Astrocyte (in vitro differentiated cells and primary cell): Measurements from ENCODE around the gene SUPT4H1. TPM values are rescaled to one million over a fixed set of nuclear protein-coding genes. Genes with fewer than 3 reads are reported as not detected.
A peak's percentile ranks its signal among the peaks of the same experiment; 100 is the strongest.

Experiments used
- DNase-seq: peaks from one replicate; pipeline ENCODE4 v3.0.0-alpha.2; 2010; ENCODE audit warnings: low read depth
- FAIRE-seq: peaks from 2 replicates; lab custom pipeline; 2011; peaks lifted over from hg19 to GRCh38; lab: Jason Lieb, UNC
- H2AFZ ChIP-seq: 2 replicates; pipeline ENCODE4 v1.6.0; 2012; ENCODE audit warnings: low read depth, low read length, inconsistent platforms
- H3K27ac ChIP-seq: 2 replicates; pipeline ENCODE4 v1.5.1; 2011; ENCODE audit warnings: low read depth, low read length, inconsistent platforms
- H3K27me3 ChIP-seq: 2 replicates; pipeline ENCODE4 v1.6.0; 2011; ENCODE audit warnings: low read length, inconsistent platforms; ENCODE audit not compliant: insufficient read depth
- H3K36me3 ChIP-seq: 2 replicates; pipeline ENCODE4 v1.5.1; 2011; ENCODE audit warnings: low read length, inconsistent platforms; ENCODE audit not compliant: insufficient read depth
- H3K4me1 ChIP-seq: 2 replicates; pipeline ENCODE4 v1.5.1; 2011; ENCODE audit warnings: low read length, inconsistent platforms; ENCODE audit not compliant: insufficient read depth
- H3K4me2 ChIP-seq: 2 replicates; pipeline ENCODE4 v1.6.0; 2012; ENCODE audit warnings: low read length, inconsistent platforms
- H3K4me3 ChIP-seq: 2 replicates; pipeline ENCODE4 v1.5.1; 2011; ENCODE audit warnings: low read depth, mild to moderate bottlenecking, low read length, inconsistent platforms; ENCODE audit not compliant: insufficient read depth
- H3K79me2 ChIP-seq: 2 replicates; pipeline ENCODE4 v1.6.0; 2012; ENCODE audit warnings: mild to moderate bottlenecking, low read length, inconsistent platforms; ENCODE audit not compliant: insufficient read depth
- H3K9ac ChIP-seq: 2 replicates; pipeline ENCODE4 v1.6.0; 2012; ENCODE audit warnings: mild to moderate bottlenecking, low read length, inconsistent platforms
- H3K9me3 ChIP-seq: 2 replicates; pipeline ENCODE4 v1.5.1; 2012; ENCODE audit warnings: low read depth, mild to moderate bottlenecking, low read length, inconsistent platforms; ENCODE audit not compliant: insufficient read depth
- H4K20me1 ChIP-seq: 2 replicates; pipeline ENCODE4 v1.6.0; 2012; ENCODE audit warnings: low read length, inconsistent platforms; ENCODE audit not compliant: insufficient read depth
- H3K27ac Mint-ChIP-seq: one replicate; pipeline ENCODE4 v1.8.0; 2021; ENCODE audit warnings: mild to moderate bottlenecking, mixed read lengths; ENCODE audit not compliant: unreplicated experiment
- H3K27me3 Mint-ChIP-seq: one replicate; pipeline ENCODE4 v1.8.0; 2021; ENCODE audit warnings: low read depth, mixed read lengths; ENCODE audit not compliant: unreplicated experiment
- H3K36me3 Mint-ChIP-seq: one replicate; pipeline ENCODE4 v1.8.0; 2021; ENCODE audit warnings: low read depth, mixed read lengths; ENCODE audit not compliant: unreplicated experiment
- H3K4me1 Mint-ChIP-seq: one replicate; pipeline ENCODE4 v1.8.0; 2021; ENCODE audit warnings: low read depth, mixed read lengths; ENCODE audit not compliant: unreplicated experiment
- H3K4me3 Mint-ChIP-seq: one replicate; pipeline ENCODE4 v1.8.0; 2021; ENCODE audit warnings: mild to moderate bottlenecking, moderate library complexity, mixed read lengths; ENCODE audit not compliant: unreplicated experiment
- H3K9me3 Mint-ChIP-seq: one replicate; pipeline ENCODE4 v1.8.0; 2021; ENCODE audit warnings: mild to moderate bottlenecking, mixed read lengths; ENCODE audit not compliant: unreplicated experiment
- CTCF ChIP-seq: IDR thresholded peaks from 2 replicates; pipeline ENCODE4 v1.5.1; 2011; ENCODE audit warnings: low read depth, mild to moderate bottlenecking, inconsistent platforms, low read length, moderate library complexity; ENCODE audit not compliant: insufficient read depth
- EZH2 ChIP-seq: IDR thresholded peaks from 2 replicates; pipeline ENCODE4 v1.6.1; 2012; ENCODE audit warnings: mild to moderate bottlenecking, low read length, inconsistent platforms; ENCODE audit not compliant: insufficient read depth
- total RNA-seq: library from RNA; stranded (reverse); gene quantifications from 2 replicates; pipeline ENCODE4 v1.2.1, GENCODE V29; 2021

Gene SUPT4H1
- total RNA-seq, 1 donor from 2014 or later: 108 TPM

- H3K4me2 ChIP-seq: no peak overlapping the region
- Mint-ChIP-seq H3K9me3 (no peaks in the 10 kb centered on the region), H3K36me3 (peaks cover 3% of the 10 kb centered on the region), H3K4me3 (peak overlapping the region; percentile 60), H3K4me1 (peaks cover 3% of the 10 kb centered on the region), H3K27ac (no peak overlapping the region), H3K27me3 (peaks cover 46% of the 10 kb centered on the region)
- TF ChIP-seq CTCF: no peak
- TF ChIP-seq EZH2: no peak
- H2AFZ ChIP-seq: no peak overlapping the region
- FAIRE-seq (no peak), DNase-seq (no peak)
- no peak overlapping the region for H3K27ac ChIP-seq
- H3K79me2 ChIP-seq: no peaks in the 10 kb centered on the region
- no peaks in the 10 kb centered on the region for H4K20me1 ChIP-seq
- peaks cover 18% of the 10 kb centered on the region for H3K27me3 ChIP-seq
- H3K4me3 ChIP-seq: no peak overlapping the region
- no peaks in the 10 kb centered on the region for H3K36me3 ChIP-seq
- no peak overlapping the region for H3K9ac ChIP-seq
- peaks cover 18% of the 10 kb centered on the region for H3K4me1 ChIP-seq
- no peaks in the 10 kb centered on the region for H3K9me3 ChIP-seq
These were observed 26.0 kb downstream of the SUPT4H1 start for GRCh38 chr17:58325976-58326468.

DNA sequence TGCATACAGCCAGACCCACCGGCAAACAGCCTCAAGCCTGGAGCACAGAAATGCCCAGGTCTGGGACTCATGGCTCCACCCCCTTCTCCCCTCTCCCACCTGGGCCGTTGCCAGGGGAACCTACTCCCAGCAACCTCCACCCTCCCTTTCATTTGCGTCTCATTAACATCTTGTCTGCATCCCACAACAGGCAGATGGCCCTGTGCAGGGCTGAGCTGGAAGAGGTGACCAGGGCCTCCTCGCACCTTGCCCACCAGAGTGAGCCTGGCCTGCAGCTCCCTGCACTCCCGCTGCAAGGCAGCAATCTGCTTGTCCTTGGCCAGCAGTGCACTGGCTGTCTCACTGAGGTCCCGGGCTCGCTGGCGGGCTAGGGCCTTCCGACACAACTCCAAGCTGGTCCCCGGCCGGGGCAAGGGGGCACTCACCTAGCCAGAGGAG is 26.7 kb downstream of the SUPT4H1 start:
- no peak overlapping the region for H3K27ac Mint-ChIP-seq
- H3K27me3 Mint-ChIP-seq: peaks cover 50% of the 10 kb centered on the region
- TF ChIP-seq CTCF (no peak), EZH2 (no peak)
- peaks cover 3% of the 10 kb centered on the region for H3K36me3 Mint-ChIP-seq
- no peaks in the 10 kb centered on the region for H4K20me1 ChIP-seq
- H3K9me3 ChIP-seq: no peaks in the 10 kb centered on the region
- H3K27ac ChIP-seq: no peak overlapping the region
- H2AFZ ChIP-seq: no peak overlapping the region
- no peak overlapping the region for H3K4me3 ChIP-seq
- peak overlapping the region; percentile 34 for H3K4me3 Mint-ChIP-seq
- DNase-seq: no peak
- peaks cover 3% of the 10 kb centered on the region for H3K4me1 Mint-ChIP-seq
- H3K4me1 ChIP-seq: peaks cover 18% of the 10 kb centered on the region
- peaks cover 18% of the 10 kb centered on the region for H3K27me3 ChIP-seq
- no peaks in the 10 kb centered on the region for H3K9me3 Mint-ChIP-seq
- H3K9ac ChIP-seq: no peak overlapping the region
- no peaks in the 10 kb centered on the region for H3K79me2 ChIP-seq
- no peak overlapping the region for H3K4me2 ChIP-seq
- no peak for FAIRE-seq
- no peaks in the 10 kb centered on the region for H3K36me3 ChIP-seq

GRCh38 chr17:58324409-58325288 is 27.4 kb downstream of the SUPT4H1 start:
- TF ChIP-seq CTCF (no peak), EZH2 (peak; percentile 48)
- Histone ChIP-seq H3K27ac (no peak overlapping the region), H3K4me1 (peaks cover 18% of the 10 kb centered on the region), H3K36me3 (no peaks in the 10 kb centered on the region), H3K27me3 (peaks cover 18% of the 10 kb centered on the region), H2AFZ (peak overlapping the region; percentile 87), H3K9ac (peak overlapping the region; percentile 43), H4K20me1 (no peaks in the 10 kb centered on the region), H3K4me3 (peak overlapping the region; percentile 56), H3K9me3 (no peaks in the 10 kb centered on the region), H3K79me2 (no peaks in the 10 kb centered on the region), H3K4me2 (peak overlapping the region; percentile 87)
- Mint-ChIP-seq H3K27me3 (peaks cover 50% of the 10 kb centered on the region), H3K4me1 (peaks cover 3% of the 10 kb centered on the region), H3K4me3 (no peak overlapping the region), H3K27ac (no peak overlapping the region), H3K36me3 (peaks cover 3% of the 10 kb centered on the region), H3K9me3 (no peaks in the 10 kb centered on the region)
- DNase-seq (no peak), FAIRE-seq (no peak)
